ENCODE measurements around the gene ITGAD. TPM values are rescaled to one million over a fixed set of nuclear protein-coding genes. Genes with fewer than 3 reads are reported as not detected.

The ITGAD gene
- total RNA-seq = not detected in 2 replicates

- DNase-seq (ENCODE audit: extremely low read depth, low read depth, low spot score) = no peak
Measured at GRCh38 chr16:31393056-31393455, at the start of gene ITGAD. TSS of gene ITGAD (plus strand) at chr16:31393335. CDS start at chr16:31393361, 26 bp downstream.

DNA sequence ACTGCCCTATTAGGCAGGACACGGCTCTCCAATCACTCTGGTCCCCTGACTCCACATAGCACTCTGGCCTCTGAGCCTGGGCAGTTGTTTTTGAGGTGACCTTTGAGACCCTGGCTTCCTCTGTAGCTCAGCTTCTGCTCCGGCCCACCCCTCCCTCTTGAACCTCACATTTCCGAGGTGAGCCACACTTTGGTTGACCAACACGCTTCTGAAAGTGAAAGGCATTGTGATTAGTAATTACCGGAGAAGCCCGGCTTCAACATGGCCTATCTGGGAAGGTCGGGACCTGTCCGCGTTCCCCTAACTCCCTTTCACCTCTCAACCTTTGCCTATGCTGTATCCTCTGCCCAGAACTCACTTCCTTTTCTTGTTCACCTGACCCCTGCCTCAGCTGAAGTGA is 48.4 kb upstream of the ITGAD start:
- DNase-seq (ENCODE audit: extremely low read depth, low read depth, low spot score) = no peak

DNA sequence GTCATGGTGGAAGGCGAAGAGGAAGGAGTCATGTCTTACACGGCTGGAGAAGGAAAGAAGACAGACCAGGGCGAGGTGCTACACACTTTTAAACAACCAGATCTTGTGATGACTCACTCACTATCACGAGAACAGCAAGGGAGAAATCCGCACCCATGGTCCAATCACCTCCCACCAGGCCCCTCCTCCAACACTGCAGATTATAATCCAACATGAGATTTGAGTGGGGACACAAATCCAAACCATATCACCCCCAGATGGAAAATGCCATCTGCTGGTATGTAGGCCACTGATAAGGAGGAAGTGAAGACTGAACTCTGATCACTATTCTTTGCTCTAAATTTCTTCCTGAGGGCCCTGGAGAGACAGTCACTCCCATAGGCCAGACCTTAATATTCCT is 45.7 kb upstream of the ITGAD start:
- DNase-seq (ENCODE audit: extremely low read depth, low read depth, low spot score) = no peak

- DNase-seq (ENCODE audit: extremely low read depth, low read depth, low spot score) = no peak
Measured at GRCh38 chr16:31348579-31348978, 44.6 kb upstream of the ITGAD start.

DNA sequence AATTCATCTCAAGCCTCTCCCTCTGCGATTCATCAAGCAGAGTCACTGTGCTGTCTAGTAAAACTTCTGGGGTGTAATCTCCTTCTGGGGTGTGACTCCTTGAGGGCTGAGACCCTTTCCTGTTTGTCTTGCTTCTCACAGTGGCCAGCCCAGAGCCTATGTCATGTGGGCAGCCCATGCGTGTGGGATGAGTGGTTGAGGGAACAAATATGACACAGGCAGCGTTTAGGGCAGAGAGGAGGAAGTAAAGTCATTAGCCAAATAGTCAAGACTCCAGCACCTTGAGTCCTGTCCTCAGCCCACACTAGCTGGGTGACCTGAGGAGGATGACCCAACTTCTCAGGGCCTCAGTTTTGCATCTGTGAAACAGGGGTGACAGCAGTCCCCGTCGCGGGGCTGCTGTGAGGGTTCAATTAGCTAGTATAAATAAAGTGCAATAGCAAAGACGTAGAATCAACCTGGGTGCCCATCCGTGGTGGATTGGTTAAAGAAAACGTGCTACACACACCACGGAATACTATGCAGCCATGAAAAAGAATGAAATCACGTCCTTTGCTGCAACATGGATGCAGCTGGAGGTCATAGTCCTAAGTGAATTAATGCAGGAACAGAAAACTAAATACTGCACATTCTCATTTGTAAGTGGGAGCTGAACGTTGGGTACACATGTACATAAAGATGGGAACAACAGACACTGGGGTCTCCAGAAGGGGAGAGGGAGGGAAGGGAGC is 42.7 kb upstream of the ITGAD start:
- no peak for DNase-seq (ENCODE audit: extremely low read depth, low read depth, low spot score)

GRCh38 chr16:31351246-31351941 is 41.7 kb upstream of the ITGAD start:
- no peak for DNase-seq (ENCODE audit: extremely low read depth, low read depth, low spot score)

DNA sequence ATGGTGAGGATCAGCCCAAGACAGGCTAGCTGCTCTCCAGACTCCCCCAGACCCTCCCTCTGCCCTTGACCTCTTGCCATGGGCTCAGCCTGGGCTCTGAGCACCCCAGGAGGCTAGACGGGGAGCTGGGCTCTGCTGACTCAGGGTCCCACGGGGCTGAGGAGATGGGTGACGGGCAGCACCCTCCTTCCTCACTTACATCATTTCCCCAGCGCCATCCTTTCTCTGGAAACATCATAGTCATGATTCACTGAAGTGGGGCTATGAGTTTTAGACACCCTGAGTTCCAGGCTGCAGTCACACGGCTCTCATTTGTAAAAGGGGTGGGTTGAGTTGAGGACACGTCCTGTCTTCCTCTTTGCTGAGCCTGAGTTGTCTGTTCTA is 41.2 kb upstream of the ITGAD start:
- DNase-seq (ENCODE audit: extremely low read depth, low read depth, low spot score) = no peak

DNA sequence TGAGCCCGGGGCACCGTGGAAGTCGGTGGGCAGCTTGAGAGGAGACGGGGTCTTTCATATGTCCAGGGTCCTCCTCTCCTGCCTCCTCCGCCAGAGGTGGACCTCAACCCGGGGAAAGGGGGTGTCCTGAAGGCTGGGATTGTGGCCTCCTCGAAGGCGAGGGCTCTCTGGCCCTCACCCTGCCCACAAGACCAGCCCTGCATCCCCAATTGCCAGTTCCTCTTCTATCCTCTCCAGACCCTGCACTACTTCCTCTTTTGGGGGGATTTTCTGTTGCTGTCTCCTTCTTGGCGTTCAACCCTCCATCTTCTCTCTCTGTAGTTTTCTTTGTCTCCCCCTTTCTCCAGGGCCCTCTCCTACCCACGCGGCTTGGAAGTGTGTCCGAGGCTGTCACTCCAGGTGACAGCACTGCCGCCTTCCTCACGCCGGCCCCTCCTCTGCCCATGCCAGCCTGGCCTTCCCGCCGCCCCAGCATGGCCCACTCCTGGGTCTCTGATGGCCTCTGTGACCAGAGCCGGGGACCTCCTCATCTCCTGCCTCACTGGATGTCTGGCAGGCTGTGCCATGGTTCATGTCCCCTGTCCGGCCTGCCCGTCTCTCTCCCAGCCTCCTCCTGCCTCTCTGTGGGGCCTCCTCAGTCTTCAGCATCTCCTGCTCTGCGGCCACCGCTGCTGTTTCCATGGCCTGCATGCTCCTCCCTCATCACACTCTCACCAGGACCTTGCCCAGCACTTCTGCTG is 40.6 kb upstream of the ITGAD start:
- no peak for DNase-seq (ENCODE audit: extremely low read depth, low read depth, low spot score)

DNA sequence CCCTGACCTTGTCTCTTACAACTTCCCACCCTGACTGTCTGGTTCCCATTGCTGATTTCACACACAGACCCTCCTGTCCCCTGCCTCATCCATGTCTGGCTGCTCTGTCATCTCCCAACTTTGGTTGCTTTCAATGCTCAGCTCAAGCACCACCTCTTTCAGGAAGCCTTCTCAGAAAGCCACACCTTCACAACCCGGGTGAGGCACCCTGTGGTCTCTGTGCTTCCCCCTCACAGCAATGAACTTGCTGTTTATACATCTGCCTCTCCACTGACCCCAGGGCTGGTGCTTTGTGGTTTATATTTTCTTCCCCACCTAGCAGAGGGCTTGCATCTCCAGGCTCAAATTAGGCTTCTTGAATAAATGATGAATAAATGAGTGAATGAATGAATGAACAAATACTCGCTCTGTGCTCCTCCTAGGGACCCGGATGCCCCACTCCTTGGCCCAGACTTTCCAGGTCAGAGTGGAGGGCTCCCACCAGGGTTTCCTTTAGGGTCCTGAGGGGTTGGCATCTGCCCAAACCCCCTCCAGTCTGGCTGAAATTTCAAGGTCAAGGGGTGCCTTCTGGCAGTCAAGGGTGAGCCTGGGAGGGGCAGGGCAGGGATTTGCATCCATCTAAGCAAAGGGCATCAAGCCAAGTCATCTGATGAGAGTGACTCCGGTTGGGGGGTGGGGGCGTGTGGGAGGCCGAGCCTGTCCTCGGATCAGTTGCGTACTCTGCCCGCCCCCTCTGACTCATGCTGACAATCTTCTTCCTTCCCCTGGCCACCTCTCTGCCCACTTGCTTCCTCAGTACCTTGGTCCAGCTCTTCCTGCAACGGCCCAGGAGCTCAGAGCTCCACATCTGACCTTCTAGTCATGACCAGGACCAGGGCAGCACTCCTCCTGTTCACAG is 38.5 kb upstream of the ITGAD start, which contains the start of gene ITGAX:
TSS of gene ITGAX (plus strand) at position 783 of the 898 bp plus-strand sequence. CDS start at position 862, 79 bp downstream.
- peak; percentile 1 for DNase-seq (ENCODE audit: extremely low read depth, low read depth, low spot score)

DNA sequence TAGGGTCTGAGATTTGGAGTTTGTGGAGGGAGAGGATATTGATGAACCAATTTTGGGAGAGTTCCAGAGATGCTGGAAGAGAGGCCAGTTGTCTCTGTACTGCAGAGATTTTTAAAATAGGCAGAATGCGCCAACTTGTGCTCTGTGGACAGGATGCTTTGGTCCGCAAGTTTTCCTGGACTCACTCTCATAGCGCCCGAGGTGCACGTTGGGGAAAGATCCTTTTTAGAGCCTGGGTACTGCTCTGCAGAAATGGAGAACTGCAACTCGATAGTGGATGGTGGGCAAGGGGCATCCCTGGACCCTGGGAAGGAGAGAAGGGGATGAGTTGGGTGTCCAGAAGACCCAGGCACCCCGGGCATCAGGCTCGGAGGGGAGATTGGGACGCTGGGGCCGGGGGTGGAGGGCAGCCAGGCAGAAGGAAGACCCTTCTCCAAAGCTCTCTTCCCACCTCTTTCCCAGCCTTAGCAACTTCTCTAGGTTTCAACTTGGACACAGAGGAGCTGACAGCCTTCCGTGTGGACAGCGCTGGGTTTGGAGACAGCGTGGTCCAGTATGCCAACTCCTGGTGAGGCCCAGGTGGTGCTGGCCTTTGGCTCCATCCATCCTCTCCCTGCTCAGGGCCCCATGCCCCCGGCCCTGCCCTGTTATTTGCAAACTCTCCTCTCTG is 37.6 kb upstream of the ITGAD start:
- no peak for DNase-seq (ENCODE audit: extremely low read depth, low read depth, low spot score)

DNA sequence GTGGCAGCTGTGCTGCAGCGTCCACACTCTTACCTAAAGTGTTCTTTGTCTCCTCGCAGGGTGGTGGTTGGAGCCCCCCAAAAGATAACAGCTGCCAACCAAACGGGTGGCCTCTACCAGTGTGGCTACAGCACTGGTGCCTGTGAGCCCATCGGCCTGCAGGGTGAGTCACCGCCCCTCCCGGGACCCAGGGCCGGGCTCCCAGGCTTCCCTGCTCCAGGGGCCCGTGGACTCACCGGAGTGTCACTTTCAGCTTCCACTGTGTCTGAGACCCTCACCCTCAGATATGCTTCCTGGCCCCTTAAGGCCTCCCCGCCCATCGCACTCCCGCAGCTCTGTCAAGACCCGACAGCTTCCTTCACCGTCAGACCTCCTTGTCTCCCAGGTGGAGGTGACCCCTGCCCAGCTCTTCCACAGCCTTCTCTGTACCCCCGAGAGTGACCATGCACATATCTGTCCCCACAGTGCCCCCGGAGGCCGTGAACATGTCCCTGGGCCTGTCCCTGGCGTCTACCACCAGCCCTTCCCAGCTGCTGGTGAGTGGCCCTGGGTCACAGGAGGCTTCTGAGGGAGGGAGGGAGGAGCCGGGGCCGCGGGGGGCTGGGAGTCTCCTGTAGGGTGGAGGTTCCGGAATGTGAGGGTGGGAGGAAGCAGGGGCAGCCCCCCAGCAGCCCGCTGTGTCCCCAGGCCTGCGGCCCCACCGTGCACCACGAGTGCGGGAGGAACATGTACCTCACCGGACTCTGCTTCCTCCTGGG is 36.4 kb upstream of the ITGAD start:
- no peak for DNase-seq (ENCODE audit: extremely low read depth, low read depth, low spot score)

- no peak for DNase-seq (ENCODE audit: extremely low read depth, low read depth, low spot score)
Measured at GRCh38 chr16:31357324-31358109, 35.6 kb upstream of the ITGAD start.

- no peak for DNase-seq (ENCODE audit: extremely low read depth, low read depth, low spot score)
Measured at GRCh38 chr16:31360251-31360650, 32.9 kb upstream of the ITGAD start.

DNA sequence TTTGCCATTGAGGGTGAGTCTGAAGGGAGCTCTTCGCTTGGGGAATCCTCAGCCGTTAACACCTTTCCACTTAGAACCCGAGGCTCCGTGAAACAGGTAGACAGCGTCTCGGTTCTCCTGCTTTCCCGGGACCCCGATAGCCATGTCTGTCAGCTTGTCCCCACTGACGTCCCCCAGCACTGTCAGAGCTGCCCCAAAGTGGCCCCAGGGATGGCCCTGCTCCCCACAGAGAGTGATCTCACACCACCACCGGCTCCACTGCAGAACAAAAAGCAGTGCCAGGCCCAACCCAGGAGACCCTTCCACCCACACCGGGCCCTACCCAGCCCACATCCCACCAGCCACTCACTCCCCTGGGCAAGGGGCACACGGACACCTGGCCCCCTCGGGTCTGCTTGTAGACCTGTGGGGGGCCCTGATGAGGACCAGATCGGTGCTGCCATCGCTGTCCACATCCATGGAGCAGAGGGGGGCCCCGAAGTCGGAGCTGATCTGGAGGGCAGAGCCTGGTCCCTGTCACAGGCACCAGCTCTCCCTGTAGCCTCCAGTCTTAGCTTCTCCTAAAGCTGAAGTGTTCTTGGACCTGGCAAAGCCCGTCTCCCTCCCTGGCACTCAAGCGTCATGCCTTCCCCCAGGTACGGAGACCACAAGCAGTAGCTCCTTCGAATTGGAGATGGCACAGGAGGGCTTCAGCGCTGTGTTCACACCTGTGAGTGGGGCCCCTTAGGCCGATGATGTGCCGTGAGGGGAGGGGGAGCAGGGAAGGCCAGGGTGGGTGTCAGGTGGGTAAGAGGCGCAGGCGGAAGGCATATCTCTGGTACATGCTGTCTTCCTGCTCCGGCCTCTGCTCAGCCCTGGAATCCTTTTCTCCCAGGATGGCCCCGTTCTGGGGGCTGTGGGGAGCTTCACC is 31.7 kb upstream of the ITGAD start:
- no peak for DNase-seq (ENCODE audit: extremely low read depth, low read depth, low spot score)

DNA sequence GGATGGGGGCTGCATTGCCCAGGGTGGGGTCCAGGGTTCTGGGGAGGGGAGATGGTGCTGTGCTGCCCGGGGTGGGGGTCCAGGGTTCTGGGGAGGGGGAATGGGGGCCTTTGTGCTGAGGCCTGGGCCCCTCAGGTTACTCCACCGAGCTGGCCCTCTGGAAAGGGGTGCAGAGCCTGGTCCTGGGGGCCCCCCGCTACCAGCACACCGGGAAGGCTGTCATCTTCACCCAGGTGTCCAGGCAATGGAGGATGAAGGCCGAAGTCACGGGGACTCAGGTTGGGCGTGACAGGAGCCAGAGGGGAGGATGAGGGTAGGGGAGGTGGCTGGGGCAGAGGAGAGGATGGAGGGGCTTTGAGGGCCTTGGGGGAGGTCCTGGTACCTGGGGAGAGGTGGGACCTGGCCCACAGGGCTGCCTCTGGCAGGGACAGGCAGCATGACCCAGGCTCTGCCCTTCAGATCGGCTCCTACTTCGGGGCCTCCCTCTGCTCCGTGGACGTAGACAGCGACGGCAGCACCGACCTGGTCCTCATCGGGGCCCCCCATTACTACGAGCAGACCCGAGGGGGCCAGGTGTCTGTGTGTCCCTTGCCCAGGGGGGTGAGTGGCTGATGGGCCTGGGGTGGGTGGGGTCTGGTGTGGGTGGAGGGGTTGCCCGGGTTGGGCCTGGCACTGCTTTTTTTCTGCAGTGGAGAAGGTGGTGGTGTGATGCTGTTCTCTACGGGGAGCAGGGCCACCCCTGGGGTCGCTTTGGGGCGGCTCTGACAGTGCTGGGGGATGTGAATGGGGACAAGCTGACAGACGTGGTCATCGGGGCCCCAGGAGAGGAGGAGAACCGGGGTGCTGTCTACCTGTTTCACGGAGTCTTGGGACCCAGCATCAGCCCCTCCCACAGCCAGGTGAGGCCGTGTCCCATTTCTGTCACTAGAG is 30.4 kb upstream of the ITGAD start:
- no peak for DNase-seq (ENCODE audit: extremely low read depth, low read depth, low spot score)

GRCh38 chr16:31363721-31364120 is 29.4 kb upstream of the ITGAD start:
- no peak for DNase-seq (ENCODE audit: extremely low read depth, low read depth, low spot score)

Data from glomerular endothelial cell (primary cell).